Hepatocyte (in vitro differentiated cells): ENCODE measurements around the gene HLA-DMB. TPM values are rescaled to one million over a fixed set of nuclear protein-coding genes. Genes with fewer than 3 reads are reported as not detected.

ENCODE experiments used
- DNase-seq: peaks from one replicate; pipeline ENCODE4 v3.0.0-alpha.2; 2016; ENCODE audit warnings: low spot score
- H2AFZ ChIP-seq: fragments of 200-600 bp; sonication (generic); 2 replicates; pipeline ENCODE4 v1.6.0; 2016; ENCODE audit warnings: antibody characterized with exemption, mild to moderate bottlenecking
- H3K27ac ChIP-seq: fragments of 200-600 bp; sonication (generic); 2 replicates; pipeline ENCODE4 v1.5.1; 2016; ENCODE audit warnings: mild to moderate bottlenecking
- H3K27me3 ChIP-seq: fragments of 200-600 bp; sonication (generic); 2 replicates; pipeline ENCODE4 v1.6.1; 2016
- H3K36me3 ChIP-seq: fragments of 200-600 bp; sonication (generic); replicated peaks from 2 replicates; pipeline ENCODE4 v1.5.1; 2016; ENCODE audit warnings: low read depth; ENCODE audit not compliant: insufficient read depth
- H3K4me1 ChIP-seq: fragments of 200-600 bp; sonication (generic); 2 replicates; pipeline ENCODE4 v1.5.1; 2016; ENCODE audit warnings: mild to moderate bottlenecking, moderate library complexity; ENCODE audit not compliant: insufficient read depth
- H3K4me2 ChIP-seq: fragments of 200-600 bp; sonication (generic); 2 replicates; pipeline ENCODE4 v1.6.0; 2016
- H3K4me3 ChIP-seq: fragments of 200-600 bp; sonication (generic); 2 replicates; pipeline ENCODE4 v1.5.1; 2016; ENCODE audit warnings: mild to moderate bottlenecking
- H3K79me2 ChIP-seq: fragments of 200-600 bp; sonication (generic); 2 replicates; pipeline ENCODE4 v1.6.0; 2017; ENCODE audit warnings: mild to moderate bottlenecking
- H3K9me2 ChIP-seq: fragments of 200-600 bp; sonication (generic); replicated peaks from 2 replicates; pipeline ENCODE4 v1.6.0; 2017; ENCODE audit warnings: mild to moderate bottlenecking; ENCODE audit not compliant: insufficient read depth
- H3K9me3 ChIP-seq: fragments of 200-600 bp; sonication (generic); 2 replicates; pipeline ENCODE4 v1.5.1; 2016; ENCODE audit warnings: low read depth, mild to moderate bottlenecking
- H4K20me1 ChIP-seq: fragments of 200-600 bp; sonication (generic); 2 replicates; pipeline ENCODE4 v1.6.0; 2016; ENCODE audit warnings: mild to moderate bottlenecking; ENCODE audit not compliant: insufficient read depth, poor library complexity, severe bottlenecking
- EZH2 ChIP-seq: fragments of 200-600 bp; sonication (generic); IDR thresholded peaks from 2 replicates; pipeline ENCODE4 v1.6.1; 2016; ENCODE audit warnings: antibody characterized with exemption, mild to moderate bottlenecking, borderline replicate concordance
- EZH2phosphoT487 ChIP-seq: fragments of 200-600 bp; sonication (generic); IDR thresholded peaks from one replicate; pipeline ENCODE4 v1.6.1; 2018; ENCODE audit warnings: antibody characterized with exemption, mild to moderate bottlenecking, low read depth, moderate library complexity; ENCODE audit not compliant: unreplicated experiment, severe bottlenecking
- WGBS: methylation state at CpG from one replicate; pipeline ENCODE4 v1.1.6; 2016; ENCODE audit warnings: low lambda C conversion rate; ENCODE audit errors: missing lambda C conversion rate; 5-methylcytosine and 5-hydroxymethylcytosine counted together
- polyA plus RNA-seq: library from polyadenylated mRNA; unstranded; fragments of >200 nt; fragmentation: Nextera tagmentation; extraction: Ambion mirVana; gene quantifications from 2 replicates; pipeline ENCODE4 v1.2.1, GENCODE V29; 2016
- total RNA-seq: library from RNA; depleted of rRNA; stranded (reverse); fragments of >200 nt; gene quantifications from 2 replicates; pipeline ENCODE4 v1.2.3, GENCODE V29; 2014
- TF ChIP-seq, protein P1 (sequence below): fragments of 200-600 bp; sonication (generic); IDR thresholded peaks from 2 replicates; pipeline ENCODE4 v1.5.1; 2016; ENCODE audit warnings: antibody characterized with exemption, mild to moderate bottlenecking; ENCODE audit not compliant: poor library complexity

HLA-DMB gene
- total and polyA plus RNA-seq, 2 experiments from 2014 or later, result 1.00 to 1.7 TPM

- no peak for DNase-seq
- no peak overlapping the region for H3K27ac ChIP-seq
These were observed 4.3 kb downstream of the HLA-DMB start for GRCh38 chr6:32936239-32937152.

DNA sequence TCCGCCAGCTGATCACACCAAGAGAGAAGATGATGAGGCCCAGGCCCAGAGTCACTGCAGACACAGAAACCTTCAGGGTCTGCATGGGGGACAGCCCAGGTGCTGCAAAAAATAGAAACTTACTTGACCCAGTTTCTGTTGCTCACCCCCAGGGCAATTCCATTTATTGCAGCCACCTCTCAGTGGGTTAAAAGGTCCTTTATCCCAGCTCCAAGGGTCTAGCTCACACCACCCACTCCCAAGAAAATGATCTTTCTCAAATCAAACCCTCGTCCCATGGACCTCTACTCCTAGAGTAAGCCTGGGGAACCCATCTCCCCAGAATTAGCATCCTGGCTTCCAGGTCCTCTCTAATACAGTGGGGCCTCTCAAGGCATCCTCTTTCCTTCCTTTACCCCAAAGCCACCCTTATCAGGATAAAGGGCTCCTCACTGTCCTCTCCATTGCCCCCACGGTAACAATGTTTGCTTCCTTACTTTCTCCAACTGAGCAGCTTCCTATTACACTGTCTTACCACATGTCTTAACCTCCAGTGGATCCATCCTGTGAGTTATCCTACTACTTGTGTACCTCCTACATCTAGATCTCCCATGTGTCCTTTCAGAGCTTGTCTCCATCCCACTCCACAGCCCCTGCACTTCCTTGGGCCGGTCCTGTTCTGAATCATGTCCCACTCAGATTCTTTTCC, 5.1 kb downstream of the HLA-DMB start:
- WGBS, result 86% methylated on average over 4 of the region's 4 CpGs
- DNase-seq, result no peak
- Histone ChIP-seq H3K4me1 (no peaks in the 10 kb centered on the region), H3K4me2 (no peak overlapping the region), H3K9me3 (no peaks in the 10 kb centered on the region), H3K9me2 (no peaks in the 10 kb centered on the region), H3K36me3 (no peaks in the 10 kb centered on the region), H4K20me1 (no peaks in the 10 kb centered on the region), H3K27ac (no peak overlapping the region), H3K27me3 (peaks cover 22% of the 10 kb centered on the region), H2AFZ (no peak overlapping the region), H3K4me3 (no peak overlapping the region), H3K79me2 (no peaks in the 10 kb centered on the region)
- TF ChIP-seq EZH2 (no peak), EZH2phosphoT487 (no peak)
- TF ChIP-seq, protein P1, sequence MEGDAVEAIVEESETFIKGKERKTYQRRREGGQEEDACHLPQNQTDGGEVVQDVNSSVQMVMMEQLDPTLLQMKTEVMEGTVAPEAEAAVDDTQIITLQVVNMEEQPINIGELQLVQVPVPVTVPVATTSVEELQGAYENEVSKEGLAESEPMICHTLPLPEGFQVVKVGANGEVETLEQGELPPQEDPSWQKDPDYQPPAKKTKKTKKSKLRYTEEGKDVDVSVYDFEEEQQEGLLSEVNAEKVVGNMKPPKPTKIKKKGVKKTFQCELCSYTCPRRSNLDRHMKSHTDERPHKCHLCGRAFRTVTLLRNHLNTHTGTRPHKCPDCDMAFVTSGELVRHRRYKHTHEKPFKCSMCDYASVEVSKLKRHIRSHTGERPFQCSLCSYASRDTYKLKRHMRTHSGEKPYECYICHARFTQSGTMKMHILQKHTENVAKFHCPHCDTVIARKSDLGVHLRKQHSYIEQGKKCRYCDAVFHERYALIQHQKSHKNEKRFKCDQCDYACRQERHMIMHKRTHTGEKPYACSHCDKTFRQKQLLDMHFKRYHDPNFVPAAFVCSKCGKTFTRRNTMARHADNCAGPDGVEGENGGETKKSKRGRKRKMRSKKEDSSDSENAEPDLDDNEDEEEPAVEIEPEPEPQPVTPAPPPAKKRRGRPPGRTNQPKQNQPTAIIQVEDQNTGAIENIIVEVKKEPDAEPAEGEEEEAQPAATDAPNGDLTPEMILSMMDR, result no peak

More at GRCh38 chr6:32936239-32937152, 4.3 kb downstream of the HLA-DMB start:
- Histone ChIP-seq H3K9me2 (no peaks in the 10 kb centered on the region), H2AFZ (no peak overlapping the region), H3K36me3 (no peaks in the 10 kb centered on the region), H3K4me3 (no peak overlapping the region), H4K20me1 (no peaks in the 10 kb centered on the region), H3K27me3 (peaks cover 22% of the 10 kb centered on the region), H3K4me2 (no peak overlapping the region), H3K79me2 (no peaks in the 10 kb centered on the region), H3K9me3 (no peaks in the 10 kb centered on the region), H3K4me1 (no peaks in the 10 kb centered on the region)
- TF ChIP-seq, protein P1, result no peak
- TF ChIP-seq EZH2phosphoT487, result no peak
- no peak for TF ChIP-seq EZH2
- WGBS, result 85% methylated on average over 12 of the region's 12 CpGs

GRCh38 chr6:32933661-32934085, 7.2 kb downstream of the HLA-DMB start:
- no peak overlapping the region for H2AFZ ChIP-seq
- 7% methylated on average over 3 of the region's 3 CpGs for WGBS
- no peaks in the 10 kb centered on the region for H3K36me3 ChIP-seq
- no peaks in the 10 kb centered on the region for H3K9me3 ChIP-seq
- H3K27me3 ChIP-seq, result peaks cover 23% of the 10 kb centered on the region
- no peaks in the 10 kb centered on the region for H3K9me2 ChIP-seq
- TF ChIP-seq EZH2phosphoT487, result no peak
- TF ChIP-seq, protein P1, result peak; percentile 79
- H3K4me2 ChIP-seq, result no peak overlapping the region
- H3K4me1 ChIP-seq, result no peaks in the 10 kb centered on the region
- no peaks in the 10 kb centered on the region for H3K79me2 ChIP-seq
- peak; percentile 82 for DNase-seq
- H4K20me1 ChIP-seq, result no peaks in the 10 kb centered on the region
- H3K27ac ChIP-seq, result no peak overlapping the region
- no peak overlapping the region for H3K4me3 ChIP-seq
